NOMO-1 (cell line): Measurements from ENCODE around the gene METTL14.

Experiments
- DNase-seq, 2 experiments: peaks; one replicate each; lab custom pipeline; 2025; ENCODE audit not compliant: unreplicated experiment in 2 of 2; lab: John Stamatoyannopoulos, UW

Gene METTL14

GRCh38 chr4:118732591-118733330, 47.6 kb downstream of the METTL14 start:
- no peak for DNase-seq

GRCh38 chr4:118734491-118735205, 49.5 kb downstream of the METTL14 start:
- no peak for DNase-seq

- DNase-seq: no peak
Measured at GRCh38 chr4:118736900-118737299, 51.7 kb downstream of the METTL14 start.

GRCh38 chr4:118738090-118738489, 52.9 kb downstream of the METTL14 start:
- no peak for DNase-seq

- no peak for DNase-seq
Measured at GRCh38 chr4:118739022-118739713, 54.0 kb downstream of the METTL14 start.

- DNase-seq: no peak
Measured at GRCh38 chr4:118740869-118741268, 55.7 kb downstream of the METTL14 start.

- no peak for DNase-seq
Measured at GRCh38 chr4:118741301-118741855, 56.2 kb downstream of the METTL14 start.

- DNase-seq: no peak
Measured at GRCh38 chr4:118742050-118742449, 56.9 kb downstream of the METTL14 start.

GRCh38 chr4:118743867-118744266, 58.7 kb downstream of the METTL14 start:
- peak in 1 of 2 experiments; percentile 4 for DNase-seq

GRCh38 chr4:118745357-118745756, 60.2 kb downstream of the METTL14 start:
- DNase-seq: no peak

GRCh38 chr4:118746251-118746919, 61.2 kb downstream of the METTL14 start:
- no peak for DNase-seq

- DNase-seq: no peak
Measured at GRCh38 chr4:118749347-118749988, 64.3 kb downstream of the METTL14 start.

GRCh38 chr4:118751629-118752323, 66.6 kb downstream of the METTL14 start:
- DNase-seq: no peak

GRCh38 chr4:118752551-118752950, 67.4 kb downstream of the METTL14 start:
- no peak for DNase-seq

GRCh38 chr4:118753096-118753495, 67.9 kb downstream of the METTL14 start:
- no peak for DNase-seq

- no peak for DNase-seq
Measured at GRCh38 chr4:118753685-118754084, 68.5 kb downstream of the METTL14 start.

GRCh38 chr4:118754890-118755289, 69.7 kb downstream of the METTL14 start:
- DNase-seq: no peak

GRCh38 chr4:118755438-118756226, 70.4 kb downstream of the METTL14 start:
- no peak for DNase-seq

- no peak for DNase-seq
Measured at GRCh38 chr4:118756429-118756828, 71.2 kb downstream of the METTL14 start.
